ENCODE results near the gene DEGS2.

GRCh38 chr14:100096656-100097055, 62.8 kb downstream of the DEGS2 start:
- TF ChIP-seq CTCF (IDR thresholded peaks at IDR 0.05) = no peak
- TF ChIP-seq POLR2AphosphoS5 (IDR thresholded peaks at IDR 0.05) = no peak
- no peak for TF ChIP-seq POLR2A (IDR thresholded peaks at IDR 0.05)
- TF ChIP-seq EP300 (IDR thresholded peaks at IDR 0.05) = no peak

All from upper lobe of left lung (tissue), 4 donors.